ENCODE data around the gene NRP1. TPM values are rescaled to one million over a fixed set of nuclear protein-coding genes. Genes with fewer than 3 reads are reported as not detected.

Gene NRP1
- total and polyA plus RNA-seq, 12 donors: 45.3 to 229 (median 157) TPM

DNA sequence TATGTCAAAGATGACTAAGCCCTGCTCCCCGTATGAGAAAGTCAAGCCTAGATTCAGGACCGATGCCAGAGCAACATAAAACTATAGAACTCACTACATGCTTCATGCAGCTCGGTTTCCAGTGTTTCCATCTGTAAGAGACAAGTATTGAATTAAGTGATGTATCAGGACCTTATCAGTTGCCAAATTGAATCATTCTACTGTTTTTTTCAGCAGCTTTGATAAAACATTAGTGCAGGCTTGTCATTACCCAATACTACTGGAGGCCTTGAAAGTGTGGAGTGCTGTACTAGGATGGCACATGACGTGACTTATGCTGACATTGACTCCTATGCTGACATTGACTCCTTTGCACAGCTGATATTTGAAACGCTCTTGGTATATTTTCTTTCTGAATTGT is 10.8 kb upstream of the NRP1 start:
- peaks cover 0 to 6% (median 0%) of the 10 kb centered on the region in 11 donors for H3K9me3 ChIP-seq
- TF ChIP-seq, protein P1, sequence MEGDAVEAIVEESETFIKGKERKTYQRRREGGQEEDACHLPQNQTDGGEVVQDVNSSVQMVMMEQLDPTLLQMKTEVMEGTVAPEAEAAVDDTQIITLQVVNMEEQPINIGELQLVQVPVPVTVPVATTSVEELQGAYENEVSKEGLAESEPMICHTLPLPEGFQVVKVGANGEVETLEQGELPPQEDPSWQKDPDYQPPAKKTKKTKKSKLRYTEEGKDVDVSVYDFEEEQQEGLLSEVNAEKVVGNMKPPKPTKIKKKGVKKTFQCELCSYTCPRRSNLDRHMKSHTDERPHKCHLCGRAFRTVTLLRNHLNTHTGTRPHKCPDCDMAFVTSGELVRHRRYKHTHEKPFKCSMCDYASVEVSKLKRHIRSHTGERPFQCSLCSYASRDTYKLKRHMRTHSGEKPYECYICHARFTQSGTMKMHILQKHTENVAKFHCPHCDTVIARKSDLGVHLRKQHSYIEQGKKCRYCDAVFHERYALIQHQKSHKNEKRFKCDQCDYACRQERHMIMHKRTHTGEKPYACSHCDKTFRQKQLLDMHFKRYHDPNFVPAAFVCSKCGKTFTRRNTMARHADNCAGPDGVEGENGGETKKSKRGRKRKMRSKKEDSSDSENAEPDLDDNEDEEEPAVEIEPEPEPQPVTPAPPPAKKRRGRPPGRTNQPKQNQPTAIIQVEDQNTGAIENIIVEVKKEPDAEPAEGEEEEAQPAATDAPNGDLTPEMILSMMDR (IDR thresholded peaks at IDR 0.05): no peak
- H3K36me3 ChIP-seq: no peaks in the 10 kb centered on the region
- peaks cover 0 to 61% (median 34%) of the 10 kb centered on the region in 9 donors for H3K4me1 ChIP-seq
- no peak overlapping the region for H3K27ac ChIP-seq
- ATAC-seq: no peak
- intact Hi-C loops (cut with DNase I): loop anchor here in 3 of 10 donors (10.0 kb wide), 2 partner anchors 110 to 120 kb away; no protein-coding TSS in a partner anchor
- H3K4me3 ChIP-seq: no peak overlapping the region
- DNase-seq: no peak
- no peaks in the 10 kb centered on the region for H3K27me3 ChIP-seq
- 87% methylated on average over 5 of the region's 5 CpGs for WGBS, 2 donors

DNA sequence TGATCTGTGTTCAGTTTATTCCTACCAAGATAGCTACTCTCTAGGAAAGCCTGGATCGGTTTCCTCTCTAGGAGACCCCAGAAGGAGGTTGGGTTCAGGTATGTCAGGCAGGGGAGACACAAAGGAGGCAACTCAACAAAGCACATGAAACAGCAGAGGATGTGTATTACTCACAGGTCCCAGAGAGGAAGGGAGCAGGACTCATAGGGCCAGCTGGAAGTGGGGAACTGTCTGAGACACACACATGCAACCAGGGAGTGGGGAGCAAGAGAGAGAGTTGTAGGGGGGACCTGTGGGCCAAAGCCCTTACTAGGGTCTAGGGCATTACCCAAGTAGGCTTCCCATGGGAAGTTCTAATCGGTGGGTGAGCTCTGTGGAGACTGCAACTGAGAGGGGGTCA is 10.2 kb upstream of the NRP1 start:
- ATAC-seq (no peak), DNase-seq (no peak)
- no peaks in the 10 kb centered on the region for H3K36me3 ChIP-seq
- H3K27me3 ChIP-seq: no peaks in the 10 kb centered on the region
- peaks cover 0 to 65% (median 36%) of the 10 kb centered on the region in 9 donors for H3K4me1 ChIP-seq
- 100% methylated on average over 2 of the region's 2 CpGs for WGBS, 2 donors
- intact Hi-C loops (cut with DNase I): loop anchor here in 3 of 10 donors (10.0 kb wide), 2 partner anchors 110 to 120 kb away; no protein-coding TSS in a partner anchor
- H3K9me3 ChIP-seq: peaks cover 0 to 6% (median 0%) of the 10 kb centered on the region in 11 donors
- no peak overlapping the region for H3K27ac ChIP-seq
- H3K4me3 ChIP-seq: no peak overlapping the region
- TF ChIP-seq, protein P1 (IDR thresholded peaks at IDR 0.05): no peak

DNA sequence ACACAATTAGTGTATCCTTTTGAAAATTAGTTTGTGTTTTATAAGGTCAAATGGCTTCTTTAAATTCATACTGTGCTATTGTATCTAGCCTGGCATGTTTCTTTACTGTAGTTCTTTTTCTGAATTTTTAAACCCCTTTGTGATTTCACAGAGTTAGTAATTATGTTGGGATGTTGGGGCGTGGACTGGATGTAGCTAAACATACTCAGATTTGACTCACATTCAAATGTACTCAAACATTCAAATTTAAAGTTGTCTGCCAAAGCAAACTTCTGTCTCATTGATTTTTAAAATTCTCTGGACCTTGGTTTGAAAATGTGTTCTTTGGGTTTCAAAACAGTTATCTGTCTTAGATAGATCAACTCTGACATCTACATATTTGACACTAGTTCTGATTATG is 7.2 kb upstream of the NRP1 start:
- TF ChIP-seq, protein P1 (IDR thresholded peaks at IDR 0.05): no peak
- Histone ChIP-seq H3K9me3 (peaks cover 0 to 6% (median 0%) of the 10 kb centered on the region in 11 donors), H3K27me3 (peaks cover 0 to 7% (median 0%) of the 10 kb centered on the region in 7 donors), H3K4me3 (peak overlapping the region in 6 of 10 donors; percentile 9 to 33 (median 18)), H3K4me1 (peaks cover 0 to 54% (median 38%) of the 10 kb centered on the region in 9 donors), H3K36me3 (no peaks in the 10 kb centered on the region), H3K27ac (peak overlapping the region in 8 of 10 donors; percentile 2 to 56 (median 47))
- intact Hi-C loops (cut with DNase I): loop anchor here in 3 of 10 donors (10.0 kb wide), 2 partner anchors 113 to 123 kb away; no protein-coding TSS in a partner anchor
- ATAC-seq (no peak), DNase-seq (no peak)
- WGBS, 2 donors: 42 to 68% methylated on average over 1 of the region's 1 CpG

DNA sequence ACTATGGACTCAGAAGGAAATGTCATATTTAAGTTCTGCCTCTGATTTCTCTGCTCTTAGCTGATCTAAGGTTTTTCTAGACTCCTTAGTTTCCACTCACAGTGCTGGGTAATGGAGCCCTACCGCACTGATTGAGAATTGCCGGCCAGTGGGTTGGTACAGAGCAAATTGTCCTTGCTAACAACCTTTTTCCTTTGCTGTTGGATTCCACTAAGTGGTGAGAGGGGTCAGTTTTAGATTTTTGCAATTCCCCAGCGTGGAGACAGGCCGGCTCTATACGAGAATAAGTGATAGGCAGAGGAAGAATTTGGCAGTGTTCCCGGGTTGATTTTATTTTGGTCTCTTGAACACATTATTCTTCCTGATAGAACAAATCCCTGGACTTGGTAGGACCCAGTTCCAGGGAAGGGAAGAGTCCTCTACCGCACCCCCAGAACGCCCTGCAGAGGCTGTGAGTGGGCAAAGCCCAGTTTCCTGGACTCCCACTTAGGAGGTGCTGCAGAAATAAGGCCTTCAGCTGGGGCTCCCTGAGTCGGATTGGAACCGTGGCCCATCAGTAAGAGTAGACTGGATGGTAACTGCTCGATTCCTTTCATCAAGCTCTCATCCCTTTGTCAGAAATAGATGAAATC is 3.0 kb upstream of the NRP1 start:
- peak in 6 of 8 donors; percentile 2 to 36 (median 6) for ATAC-seq
- H3K4me1 ChIP-seq: peaks cover 0 to 45% (median 35%) of the 10 kb centered on the region in 9 donors

More for the DNA sequence above, 3.0 kb upstream of the NRP1 start:
- H3K36me3 ChIP-seq: no peaks in the 10 kb centered on the region
- 10 to 19% methylated on average over 11 of the region's 11 CpGs for WGBS, 2 donors
- TF ChIP-seq, protein P1 (IDR thresholded peaks at IDR 0.05): peak in 3 of 9 donors; percentile 14 to 17 (median 15)
- H3K9me3 ChIP-seq: no peaks in the 10 kb centered on the region
- peak; percentile 21 to 80 for DNase-seq
- peaks cover 0 to 27% (median 0%) of the 10 kb centered on the region in 7 donors for H3K27me3 ChIP-seq
- H3K27ac ChIP-seq: peak overlapping the region; percentile 95 to 100 (median 98)
- intact Hi-C loops (cut with DNase I): loop anchor here in 8 of 10 donors (5.0 to 10.0 kb wide), 15 partner anchors 127 to 1300 kb away; no protein-coding TSS in a partner anchor
- H3K4me3 ChIP-seq: peak overlapping the region; percentile 71 to 95 (median 92)
